ENCODE measurements around the gene SPTB. TPM values are rescaled to one million over a fixed set of nuclear protein-coding genes. Genes with fewer than 3 reads are reported as not detected.

SPTB gene
- total RNA-seq, 1 donor from 2014 or later = 8.9 TPM

- Mint-ChIP-seq H3K4me3 (peak overlapping the region; percentile 52), H3K27me3 (ENCODE audit: low read depth) (no peaks in the 10 kb centered on the region), H3K27ac (peak overlapping the region; percentile 99), H3K4me1 (peaks cover 55% of the 10 kb centered on the region), H3K9me3 (peaks cover 29% of the 10 kb centered on the region), H3K36me3 (peaks cover 32% of the 10 kb centered on the region)
- DNase-seq (ENCODE audit: low spot score in 2 of 2, unreplicated experiment in 2 of 2) = no peak
- no peak for TF ChIP-seq CTCF (IDR thresholded peaks at IDR 0.05; ENCODE audit: unreplicated experiment)
These were observed 163.9 kb downstream of the SPTB start for GRCh38 chr14:64715628-64716412.

- no peak for DNase-seq (ENCODE audit: low spot score in 2 of 2, unreplicated experiment in 2 of 2)
- TF ChIP-seq CTCF (IDR thresholded peaks at IDR 0.05; ENCODE audit: unreplicated experiment) = no peak
- no peaks in the 10 kb centered on the region for H3K27me3 Mint-ChIP-seq (ENCODE audit: low read depth)
- H3K36me3 Mint-ChIP-seq = peaks cover 30% of the 10 kb centered on the region
- peaks cover 52% of the 10 kb centered on the region for H3K4me1 Mint-ChIP-seq
- no peak overlapping the region for H3K4me3 Mint-ChIP-seq
- peak overlapping the region; percentile 99 for H3K27ac Mint-ChIP-seq
- H3K9me3 Mint-ChIP-seq = peaks cover 29% of the 10 kb centered on the region
These were observed 164.5 kb downstream of the SPTB start for GRCh38 chr14:64715146-64715627.

GRCh38 chr14:64714432-64715025, 165.2 kb downstream of the SPTB start:
- no peak for DNase-seq (ENCODE audit: low spot score in 2 of 2, unreplicated experiment in 2 of 2)
- H3K27ac Mint-ChIP-seq = peak overlapping the region; percentile 99
- H3K9me3 Mint-ChIP-seq = peaks cover 29% of the 10 kb centered on the region
- no peak overlapping the region for H3K4me3 Mint-ChIP-seq
- peaks cover 27% of the 10 kb centered on the region for H3K36me3 Mint-ChIP-seq
- peaks cover 48% of the 10 kb centered on the region for H3K4me1 Mint-ChIP-seq
- H3K27me3 Mint-ChIP-seq (ENCODE audit: low read depth) = no peaks in the 10 kb centered on the region
- no peak for TF ChIP-seq CTCF (IDR thresholded peaks at IDR 0.05; ENCODE audit: unreplicated experiment)

GRCh38 chr14:64713677-64714076, 166.0 kb downstream of the SPTB start:
- peaks cover 51% of the 10 kb centered on the region for H3K4me1 Mint-ChIP-seq
- peaks cover 29% of the 10 kb centered on the region for H3K9me3 Mint-ChIP-seq
- no peak for DNase-seq (ENCODE audit: low spot score in 2 of 2, unreplicated experiment in 2 of 2)
- no peak overlapping the region for H3K4me3 Mint-ChIP-seq
- no peak overlapping the region for H3K27ac Mint-ChIP-seq
- no peak for TF ChIP-seq CTCF (IDR thresholded peaks at IDR 0.05; ENCODE audit: unreplicated experiment)
- no peaks in the 10 kb centered on the region for H3K27me3 Mint-ChIP-seq (ENCODE audit: low read depth)
- peaks cover 27% of the 10 kb centered on the region for H3K36me3 Mint-ChIP-seq

GRCh38 chr14:64711039-64711438, 168.7 kb downstream of the SPTB start:
- H3K4me3 Mint-ChIP-seq = no peak overlapping the region
- no peak for TF ChIP-seq CTCF (IDR thresholded peaks at IDR 0.05; ENCODE audit: unreplicated experiment)
- no peak overlapping the region for H3K27ac Mint-ChIP-seq
- no peaks in the 10 kb centered on the region for H3K27me3 Mint-ChIP-seq (ENCODE audit: low read depth)
- no peak for DNase-seq (ENCODE audit: low spot score in 2 of 2, unreplicated experiment in 2 of 2)
- H3K4me1 Mint-ChIP-seq = peaks cover 51% of the 10 kb centered on the region
- peaks cover 29% of the 10 kb centered on the region for H3K9me3 Mint-ChIP-seq
- peaks cover 27% of the 10 kb centered on the region for H3K36me3 Mint-ChIP-seq
